Stomach (tissue), 4 donors: ENCODE data around the gene NRL.

Experiments used
- CTCF ChIP-seq, 7 experiments: fragments of 450-650 bp in 4 of 7; fragments of 200-600 bp in 3 of 7; sonication (generic) in 3 of 7; IDR thresholded peaks; one replicate each; pipeline ENCODE4 v1.5.1; 2016 to 2019; ENCODE audit warnings: antibody characterized with exemption in 7 of 7, control low read depth in 2 of 7, mild to moderate bottlenecking in 1 of 7
- POLR2A ChIP-seq, 4 donors: fragments of 450-650 bp; IDR thresholded peaks; one replicate each; pipeline ENCODE4 v1.6.1; 2016; ENCODE audit warnings: antibody characterized with exemption in 4 of 4, control low read depth in 2 of 4, mild to moderate bottlenecking in 1 of 4, moderate library complexity in 1 of 4
- POLR2AphosphoS5 ChIP-seq, 3 donors: sonication (generic); formaldehyde crosslinking; IDR thresholded peaks; one replicate each; pipeline ENCODE4 v1.6.1; 2016; ENCODE audit warnings: antibody characterized with exemption in 3 of 3

- no peak for TF ChIP-seq CTCF (IDR thresholded peaks at IDR 0.05)
- no peak for TF ChIP-seq POLR2A (IDR thresholded peaks at IDR 0.05)
- no peak for TF ChIP-seq POLR2AphosphoS5 (IDR thresholded peaks at IDR 0.05)
Measured at GRCh38 chr14:24069411-24069735, 45.4 kb downstream of the NRL start.
